Germinal center (tissue), 1 donor: Measurements from ENCODE around the gene RING1.
A peak's percentile ranks its signal among the peaks of the same experiment; 100 is the strongest.

Experiments used
- DNase-seq: peaks from one replicate; pipeline ENCODE4 v3.0.0; 2012; ENCODE audit warnings: mixed read lengths, low spot score

Gene RING1

GRCh38 chr6:33208091-33208967 is at the start of gene RING1:
RING1 (plus strand) TSS chr6:33208500; CDS start chr6:33208823, 323 bp downstream.
- peak; percentile 94 for DNase-seq

- no peak for DNase-seq
Observed at GRCh38 chr6:33160096-33160495, 48.2 kb upstream of the RING1 start.

GRCh38 chr6:33160728-33161344 is 47.5 kb upstream of the RING1 start:
- no peak for DNase-seq

GRCh38 chr6:33161354-33162331 is 46.7 kb upstream of the RING1 start:
- peak; percentile 90 for DNase-seq

GRCh38 chr6:33163540-33163939 is 44.8 kb upstream of the RING1 start:
- no peak for DNase-seq

- DNase-seq: no peak
Observed at GRCh38 chr6:33164176-33164575, 44.1 kb upstream of the RING1 start.

- DNase-seq: no peak
Observed at GRCh38 chr6:33164665-33165373, 43.5 kb upstream of the RING1 start.

DNA sequence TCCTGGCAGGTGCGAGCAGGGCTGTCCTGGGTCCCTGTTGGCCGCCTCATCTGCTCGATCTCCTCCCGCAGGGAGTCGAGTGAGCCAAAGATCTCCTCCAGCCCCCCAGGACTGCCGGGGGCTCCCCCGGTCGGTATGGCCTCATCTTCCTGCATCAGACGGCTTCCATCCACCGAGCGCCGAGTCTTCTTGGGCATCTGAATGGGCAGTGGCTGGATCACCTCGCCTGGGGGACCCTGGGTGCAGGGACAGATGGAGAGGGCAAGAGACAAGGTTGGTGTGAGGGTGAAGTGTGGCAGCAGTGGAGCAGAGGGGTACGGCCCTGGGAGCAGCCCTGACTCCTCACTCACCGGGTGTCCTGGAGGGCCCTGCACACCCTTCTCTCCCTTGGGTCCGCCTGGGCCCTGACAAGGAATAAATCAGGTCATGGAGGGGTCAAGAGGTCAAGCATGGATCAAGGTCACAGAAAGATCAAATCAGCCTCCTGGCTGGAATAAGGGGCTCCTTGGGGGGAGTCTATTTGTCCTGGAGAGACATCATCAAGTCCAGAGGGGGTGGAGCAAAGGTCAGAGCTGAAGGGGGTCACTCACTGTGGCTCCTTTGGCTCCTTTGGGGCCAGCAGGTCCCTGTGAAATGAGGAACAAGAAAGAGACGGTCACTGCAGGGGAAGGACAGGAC is 42.6 kb upstream of the RING1 start:
- no peak for DNase-seq

- no peak for DNase-seq
Observed at GRCh38 chr6:33166363-33166762, 41.9 kb upstream of the RING1 start.

DNA sequence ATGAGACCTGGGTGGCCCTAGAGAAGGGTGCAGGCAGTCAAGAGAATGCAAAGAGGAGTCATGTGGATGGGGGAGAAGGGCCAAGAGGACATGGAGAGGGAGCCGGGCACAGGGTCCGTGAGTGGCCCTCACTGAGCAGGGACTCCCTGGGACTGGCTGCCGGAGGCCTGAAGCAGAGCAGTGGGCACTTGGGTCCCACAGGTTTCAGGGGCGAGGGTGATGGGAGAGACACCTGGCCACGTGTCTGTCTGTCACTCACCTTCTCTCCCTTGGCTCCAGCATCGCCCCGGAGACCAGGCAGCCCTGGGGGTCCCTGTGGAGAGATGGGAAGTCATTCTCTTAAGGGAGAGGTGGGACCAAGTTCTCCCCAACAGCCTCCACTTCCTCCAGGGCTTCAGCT is 41.5 kb upstream of the RING1 start:
- DNase-seq: no peak

DNA sequence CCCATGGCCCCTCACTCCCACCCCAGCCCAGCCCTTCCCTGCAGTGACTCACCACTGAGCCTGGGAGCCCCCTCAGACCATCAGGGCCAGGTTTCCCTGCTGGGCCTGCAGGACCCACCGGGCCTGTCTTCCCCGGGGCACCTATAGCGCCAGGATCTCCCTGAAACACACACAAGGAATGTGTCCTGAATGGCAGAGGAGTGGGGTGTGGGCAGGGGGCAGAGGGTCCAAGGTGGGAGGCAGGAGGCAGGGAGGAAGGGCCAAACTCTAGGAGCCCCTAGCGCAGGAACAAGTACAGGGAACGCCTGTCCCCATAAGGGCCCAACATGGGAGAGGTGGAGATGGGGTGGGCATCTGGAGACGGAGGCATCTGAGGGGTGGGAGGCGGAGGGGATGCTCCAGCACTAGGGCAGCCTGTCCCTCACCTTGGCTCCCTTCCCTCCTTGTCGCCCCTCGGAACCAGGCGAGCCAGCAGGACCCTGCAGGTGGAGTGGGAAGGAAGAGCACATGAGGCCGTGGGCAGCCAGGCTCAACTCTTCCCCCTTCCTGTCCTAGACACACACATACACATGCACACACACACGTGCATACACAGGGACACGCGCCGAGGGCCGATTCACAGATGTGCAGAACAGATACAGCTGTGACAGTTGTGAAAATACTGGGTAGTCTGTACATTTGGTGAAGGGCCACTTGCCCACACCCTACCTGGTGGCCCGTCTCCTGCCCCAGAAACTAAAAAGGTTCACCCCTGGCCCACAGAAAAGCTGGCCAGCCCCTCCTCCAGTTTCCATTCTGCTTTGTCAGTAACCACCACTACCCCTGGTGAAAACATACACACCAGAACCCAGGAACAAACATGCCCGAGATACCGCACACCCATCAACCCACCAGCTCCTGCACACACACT is 40.7 kb upstream of the RING1 start:
- no peak for DNase-seq

GRCh38 chr6:33168284-33168601 is 40.1 kb upstream of the RING1 start:
- DNase-seq: no peak

DNA sequence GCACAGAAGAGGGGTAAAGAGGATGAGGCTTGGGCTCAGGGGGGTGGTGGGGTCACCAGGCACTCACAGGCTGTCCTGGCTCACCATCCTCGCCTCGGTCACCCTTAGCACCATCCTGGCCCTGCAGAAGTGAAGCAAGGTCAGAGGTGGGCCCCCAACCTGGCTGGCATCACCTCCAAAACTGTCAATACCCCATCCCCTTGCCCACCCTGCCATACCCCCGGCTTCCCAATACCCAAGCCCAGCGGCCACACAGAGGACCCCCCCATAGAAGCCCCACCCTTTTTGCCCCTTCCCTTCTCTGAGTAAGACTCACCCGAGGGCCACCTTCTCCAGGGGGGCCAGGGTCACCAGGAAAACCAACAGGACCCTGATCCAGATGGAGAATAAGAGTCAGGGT is 39.7 kb upstream of the RING1 start:
- DNase-seq: no peak

- no peak for DNase-seq
Observed at GRCh38 chr6:33169291-33170175, 38.8 kb upstream of the RING1 start.

DNA sequence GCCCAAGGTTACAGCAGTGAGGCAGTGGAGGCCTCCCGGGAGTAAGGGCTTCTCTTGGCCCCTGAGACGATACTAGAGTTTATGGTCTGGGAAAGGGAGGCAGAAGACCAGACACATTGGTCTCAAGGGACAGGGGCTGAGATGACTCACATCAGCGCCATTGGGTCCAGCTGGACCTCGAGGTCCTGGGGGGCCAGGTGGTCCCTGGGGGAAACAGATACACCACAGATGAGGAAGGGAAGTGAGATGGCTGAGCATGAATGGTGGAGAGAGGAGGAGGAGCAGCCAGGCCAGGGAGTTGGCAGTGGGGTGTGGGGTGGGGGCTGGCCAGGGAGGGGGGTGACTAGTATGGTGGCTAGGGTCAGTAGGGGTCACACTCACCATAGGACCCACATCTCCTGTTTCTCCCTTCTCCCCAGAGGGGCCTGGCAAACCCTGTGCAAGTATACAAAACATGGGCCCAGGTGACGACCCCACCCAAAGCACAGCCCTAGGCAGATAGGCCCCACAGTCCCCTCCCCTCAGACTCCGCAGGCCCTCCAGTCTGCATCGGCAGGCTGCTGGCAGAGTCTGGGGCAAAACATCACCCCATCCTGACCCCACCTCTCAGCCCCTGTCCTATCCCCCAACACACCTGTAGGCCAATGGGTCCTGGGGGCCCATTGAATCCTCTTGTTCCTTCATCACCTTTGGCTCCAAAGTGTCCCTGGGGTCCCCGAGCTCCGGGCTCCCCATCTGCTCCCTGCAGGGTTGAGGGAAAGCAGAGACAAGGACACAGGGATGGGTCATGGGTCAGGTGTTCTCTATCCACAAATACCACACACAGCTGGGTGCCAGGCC is 37.9 kb upstream of the RING1 start:
- DNase-seq: no peak

DNA sequence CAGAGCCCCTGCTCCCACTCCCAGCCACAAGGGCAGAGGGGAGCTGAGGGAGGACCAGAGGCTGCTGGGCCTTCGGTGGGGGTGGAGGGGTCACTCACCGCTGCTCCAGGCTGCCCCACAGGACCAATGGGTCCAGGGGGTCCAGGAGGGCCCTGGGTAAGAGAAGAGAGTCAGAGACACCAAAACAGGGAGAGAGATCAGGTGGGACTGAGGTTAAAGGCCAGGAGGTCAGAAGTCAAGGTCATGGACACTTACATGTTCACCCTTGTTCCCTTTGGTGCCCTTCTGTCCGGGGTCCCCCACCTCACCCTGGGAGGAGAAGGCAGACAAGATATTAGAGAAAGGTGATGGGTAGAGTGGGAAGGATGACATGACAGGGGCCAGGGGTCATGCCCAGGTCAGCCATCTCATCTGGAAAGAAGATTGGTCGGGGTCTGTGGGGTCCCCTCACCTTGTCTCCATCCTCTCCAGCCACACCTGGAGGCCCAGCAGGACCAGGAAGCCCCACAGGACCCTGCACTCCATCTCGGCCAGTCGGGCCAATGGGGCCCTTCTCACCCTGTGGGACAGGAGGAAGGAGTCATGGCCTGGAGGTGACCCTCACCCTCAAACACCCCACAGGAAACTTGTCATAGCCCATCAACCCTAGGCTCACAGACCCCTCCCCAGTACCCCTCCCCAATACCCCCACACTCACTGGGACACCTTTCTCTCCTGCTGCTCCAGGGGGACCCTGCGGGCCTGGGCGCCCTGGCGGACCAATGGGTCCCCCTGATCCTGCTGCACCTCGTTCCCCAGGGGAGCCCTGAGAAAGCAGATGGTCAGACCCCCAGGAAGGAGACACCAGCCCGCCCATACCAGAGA is 37.1 kb upstream of the RING1 start:
- no peak for DNase-seq
